NCI-H2196 (cell line): Measurements from ENCODE around the gene KIF5C.

Experiments
- DNase-seq: peaks from one replicate; lab custom pipeline; 2025; ENCODE audit not compliant: unreplicated experiment; lab: John Stamatoyannopoulos, UW

Gene KIF5C

GRCh38 chr2:149068225-149068995, 193.4 kb downstream of the KIF5C start:
- DNase-seq, result no peak

- no peak for DNase-seq
Observed at GRCh38 chr2:149068996-149069888, 194.2 kb downstream of the KIF5C start.

DNA sequence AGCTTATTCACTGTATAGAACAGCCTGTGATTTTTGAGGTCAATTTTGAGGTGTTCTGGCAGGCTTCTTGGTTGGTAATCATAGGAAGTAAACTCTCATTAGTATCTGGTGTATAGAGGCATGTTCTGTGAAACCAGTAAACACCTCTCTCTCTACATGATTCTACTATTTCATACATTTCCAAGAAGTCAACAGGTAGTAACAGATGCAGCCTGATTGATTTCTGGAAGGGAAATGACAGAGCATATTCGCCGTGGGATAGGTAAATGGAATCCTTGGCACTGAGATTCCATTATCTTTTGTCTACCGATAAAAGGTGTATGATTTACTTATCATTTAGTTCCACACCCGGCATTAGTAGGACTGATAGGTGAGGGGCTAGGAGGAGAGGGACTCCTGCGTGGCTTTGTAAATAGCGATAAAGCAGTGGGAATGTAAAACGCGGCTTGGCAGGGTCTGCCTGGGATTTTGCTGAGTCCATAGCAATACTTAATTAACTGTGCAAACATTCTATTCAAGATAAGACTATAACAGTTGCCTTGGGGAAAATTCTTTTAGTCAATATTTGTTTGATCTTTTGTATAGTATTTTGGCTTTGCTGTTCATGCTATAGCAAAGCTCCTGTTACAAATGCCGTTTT, 195.8 kb downstream of the KIF5C start:
- DNase-seq, result no peak

DNA sequence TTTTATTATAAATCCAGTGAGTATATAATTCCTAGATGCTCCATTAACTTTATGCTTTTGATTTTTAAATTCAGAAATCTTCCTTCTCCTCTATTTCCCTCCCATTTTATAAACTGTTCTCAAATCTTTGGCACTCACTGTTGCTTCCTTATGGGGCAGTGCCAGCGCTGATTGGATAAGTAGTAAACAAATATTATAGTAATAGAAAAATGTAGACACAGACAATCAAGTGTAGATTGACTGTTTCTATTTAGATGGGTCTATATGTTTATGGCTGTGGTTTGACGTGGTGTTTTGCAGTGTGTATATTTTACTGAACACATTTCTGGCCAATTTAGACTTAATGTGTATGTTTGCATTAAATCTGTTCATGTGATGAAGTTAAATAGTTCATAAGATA, 200.1 kb downstream of the KIF5C start:
- no peak for DNase-seq

DNA sequence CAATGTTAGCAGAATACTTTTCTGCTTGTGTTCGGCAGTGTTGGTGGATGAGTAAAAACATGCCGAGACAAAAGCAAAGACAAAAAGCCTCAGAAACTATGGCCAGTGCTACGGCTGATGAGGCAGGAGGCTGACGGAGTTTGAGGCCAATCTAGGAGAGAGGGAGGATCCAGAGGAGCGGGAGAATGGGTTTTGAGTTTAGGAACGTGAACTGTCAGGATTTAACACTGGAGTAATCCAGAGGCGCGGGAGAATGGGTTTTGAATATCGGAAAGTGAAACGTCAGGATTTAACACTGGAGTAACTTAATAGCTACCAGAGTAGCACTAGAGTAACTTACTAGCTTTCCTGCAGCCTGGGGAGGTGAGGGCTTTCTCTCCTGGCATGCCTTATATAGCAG, 200.8 kb downstream of the KIF5C start:
- DNase-seq, result no peak
